KOPT-K1 (cell line): ENCODE data around the gene AGPAT3.
"Not testable (repeated sequence)": the region's sequence is repeated elsewhere in the genome, so short reads cannot be mapped to it uniquely, and the experiment has no call there.

Source experiments
- H3K27ac ChIP-seq: fragments of 200-600 bp; sonication (generic); 2 replicates; pipeline ENCODE4 v1.5.1; 2016; ENCODE audit warnings: antibody characterized with exemption, mild to moderate bottlenecking, low read depth, low read length; ENCODE audit not compliant: poor library complexity, severe bottlenecking
- H3K36me3 ChIP-seq: fragments of 200-600 bp; sonication (generic); 2 replicates; pipeline ENCODE4 v1.5.1; 2017; ENCODE audit warnings: antibody characterized with exemption, mild to moderate bottlenecking, low read length, moderate library complexity; ENCODE audit not compliant: insufficient read depth
- H3K9me3 ChIP-seq: fragments of 200-600 bp; sonication (generic); 2 replicates; pipeline ENCODE4 v1.5.1; 2017; ENCODE audit warnings: antibody characterized with exemption, low read length, mild to moderate bottlenecking; ENCODE audit not compliant: insufficient read depth, poor library complexity, severe bottlenecking

Gene AGPAT3

DNA sequence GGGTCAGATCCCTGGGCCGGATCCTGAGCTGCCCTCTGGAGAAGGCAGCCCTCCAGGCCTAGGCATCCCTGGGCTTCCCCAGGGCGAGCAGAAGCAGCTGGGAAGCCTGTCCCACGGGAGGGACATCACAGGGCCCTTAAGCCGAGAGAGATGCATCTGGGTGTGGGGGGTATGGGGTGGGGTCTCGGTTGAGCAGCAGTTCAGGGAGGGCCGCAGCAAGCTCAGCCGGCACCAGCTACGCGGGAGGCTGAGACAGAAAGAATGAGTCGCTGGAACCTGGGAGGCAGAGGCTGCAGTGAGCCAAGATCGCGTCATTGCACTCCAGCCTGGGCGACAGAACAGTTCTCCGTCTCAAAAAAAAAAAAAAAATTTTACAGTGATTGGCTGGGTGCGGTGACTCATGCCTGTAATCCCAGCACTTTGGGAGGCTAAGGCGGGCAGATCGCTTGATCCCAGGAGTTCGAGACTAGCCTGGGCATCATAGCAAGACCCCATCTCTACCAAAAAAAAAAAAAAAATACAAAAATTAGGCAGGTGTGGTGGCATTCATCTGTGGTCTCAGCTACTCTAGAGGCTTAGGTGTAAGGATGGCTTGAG lies 37.9 kb upstream of the AGPAT3 start:
- Histone ChIP-seq H3K27ac (no peak overlapping the region), H3K36me3 (no peaks in the 10 kb centered on the region), H3K9me3 (no peaks in the 10 kb centered on the region)

DNA sequence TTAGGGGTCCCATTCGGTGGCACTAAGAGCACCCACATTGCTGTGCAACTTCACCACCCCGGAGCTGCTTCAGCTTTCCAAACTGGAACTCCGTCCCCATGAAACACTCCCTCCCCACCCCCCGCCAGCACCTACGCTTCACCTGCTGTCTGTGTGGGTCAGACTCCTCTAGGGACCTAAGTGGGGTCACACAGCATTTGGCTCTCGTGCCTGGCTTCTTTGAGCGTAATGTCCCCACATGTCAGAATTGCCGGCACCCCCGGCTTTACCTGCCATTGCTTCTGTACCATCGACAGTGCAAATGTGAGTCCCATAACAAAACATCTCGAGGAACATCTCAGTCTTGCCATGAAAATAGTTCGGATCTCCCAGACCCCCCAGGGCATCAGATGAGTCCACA lies 35.9 kb upstream of the AGPAT3 start:
- Histone ChIP-seq H3K36me3 (no peaks in the 10 kb centered on the region), H3K9me3 (no peaks in the 10 kb centered on the region), H3K27ac (no peak overlapping the region)

DNA sequence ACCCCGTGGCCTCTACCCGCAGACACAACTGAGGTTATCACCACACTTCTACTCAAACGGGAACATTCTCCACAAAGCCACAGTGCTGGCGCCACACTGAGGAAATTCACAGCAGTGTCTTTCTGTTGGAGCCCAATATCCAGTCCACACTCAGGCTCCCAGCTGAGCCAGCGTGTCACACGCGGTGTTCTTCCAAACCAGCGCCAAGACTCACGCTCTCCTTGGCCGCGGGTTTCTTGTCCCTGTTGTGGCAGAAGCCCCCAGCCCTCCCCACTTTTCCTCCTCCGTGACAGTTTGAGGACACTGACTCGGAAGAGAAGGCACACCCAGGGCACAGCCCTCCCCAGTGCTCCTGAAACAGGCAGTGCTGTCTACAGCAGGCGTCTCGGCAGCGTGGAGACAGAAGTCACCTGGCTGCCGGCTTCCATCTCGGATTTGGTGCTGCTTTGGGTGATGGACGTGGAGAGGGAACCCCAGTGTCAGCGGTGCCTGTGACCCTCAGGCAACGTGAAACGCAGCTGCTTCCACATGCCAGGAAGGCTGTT lies 35.4 kb upstream of the AGPAT3 start:
- Histone ChIP-seq H3K27ac (no peak overlapping the region), H3K9me3 (no peaks in the 10 kb centered on the region), H3K36me3 (no peaks in the 10 kb centered on the region)

DNA sequence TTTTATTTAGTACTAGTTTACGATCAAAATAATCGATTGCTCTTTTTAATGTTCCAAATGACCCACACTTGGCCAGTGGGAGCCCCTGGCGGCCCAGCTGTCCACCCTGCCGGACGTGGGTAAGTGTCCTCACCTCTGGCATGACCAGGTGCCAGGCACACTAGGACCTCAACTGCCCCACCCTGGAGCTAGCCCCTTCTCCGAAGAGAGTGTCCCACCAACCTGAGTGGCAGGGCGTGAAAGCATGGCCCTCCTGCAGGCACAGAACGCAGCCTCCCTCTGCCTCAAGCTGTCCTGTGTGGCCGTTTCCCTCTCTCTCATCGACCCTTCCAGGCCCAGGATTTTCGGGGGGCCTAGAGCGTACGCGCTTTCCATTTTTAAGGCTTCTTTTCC lies 32.9 kb upstream of the AGPAT3 start:
- Histone ChIP-seq H3K27ac (no peak overlapping the region), H3K36me3 (no peaks in the 10 kb centered on the region), H3K9me3 (no peaks in the 10 kb centered on the region)

DNA sequence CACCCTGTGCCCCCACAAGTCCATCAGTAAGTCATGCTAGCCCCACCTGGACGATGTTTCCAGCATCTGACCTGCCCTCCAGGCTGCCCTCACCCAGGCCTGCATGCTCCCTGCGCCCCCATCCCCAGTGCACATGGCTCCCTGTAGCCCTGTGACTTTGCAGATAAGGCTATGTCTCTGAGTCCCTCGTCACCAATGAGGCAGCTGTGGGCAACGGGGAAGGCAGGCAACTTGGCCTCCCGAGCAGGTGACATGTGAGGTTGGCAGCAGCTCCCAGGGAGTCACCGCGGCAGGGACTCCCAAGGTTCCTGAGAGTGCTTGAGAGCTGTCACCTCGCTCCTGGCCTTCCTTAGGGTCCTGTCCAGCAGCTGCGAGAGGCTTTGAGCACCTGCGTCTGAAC lies 32.4 kb upstream of the AGPAT3 start:
- H3K36me3 ChIP-seq, result no peaks in the 10 kb centered on the region
- H3K27ac ChIP-seq, result no peak overlapping the region
- H3K9me3 ChIP-seq, result no peaks in the 10 kb centered on the region

DNA sequence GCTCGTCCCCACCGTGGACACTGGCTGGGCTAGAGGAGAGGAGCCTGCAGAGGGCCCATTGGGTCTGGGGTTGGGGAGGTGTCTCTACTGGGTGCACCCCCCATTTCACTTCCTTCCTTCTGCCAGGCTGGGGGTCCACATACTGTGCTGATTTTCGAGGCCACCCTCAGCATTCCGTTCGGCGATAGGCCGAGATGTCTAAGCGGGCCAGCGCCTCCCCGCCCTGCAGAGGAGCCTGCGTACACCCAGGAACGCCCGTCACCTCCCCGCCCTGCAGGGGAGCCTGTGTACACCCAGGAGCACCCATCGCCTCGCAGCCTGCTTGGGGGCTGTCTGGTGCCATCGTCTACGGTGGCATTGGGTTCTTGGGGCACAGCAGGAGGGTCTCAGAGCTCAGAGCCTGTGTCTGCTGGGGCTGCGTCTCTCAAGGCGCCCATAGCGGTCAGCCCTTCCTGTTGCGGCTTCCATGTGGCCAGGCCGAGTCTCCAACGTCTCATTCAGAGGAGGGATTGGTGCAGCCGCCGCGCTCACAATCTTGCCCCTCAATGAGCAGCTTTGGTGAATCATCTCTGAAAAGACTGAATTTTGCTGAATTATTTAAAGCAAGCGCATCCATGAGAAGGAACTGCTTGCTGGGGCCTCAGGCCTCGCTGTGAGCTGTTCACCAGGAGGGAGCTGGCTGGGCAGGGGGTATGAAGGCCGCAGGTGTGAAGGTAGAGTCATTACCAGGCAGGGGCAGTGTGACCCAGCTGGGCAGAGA lies 30.7 kb upstream of the AGPAT3 start:
- no peaks in the 10 kb centered on the region for H3K36me3 ChIP-seq
- H3K9me3 ChIP-seq, result no peaks in the 10 kb centered on the region
- no peak overlapping the region for H3K27ac ChIP-seq

DNA sequence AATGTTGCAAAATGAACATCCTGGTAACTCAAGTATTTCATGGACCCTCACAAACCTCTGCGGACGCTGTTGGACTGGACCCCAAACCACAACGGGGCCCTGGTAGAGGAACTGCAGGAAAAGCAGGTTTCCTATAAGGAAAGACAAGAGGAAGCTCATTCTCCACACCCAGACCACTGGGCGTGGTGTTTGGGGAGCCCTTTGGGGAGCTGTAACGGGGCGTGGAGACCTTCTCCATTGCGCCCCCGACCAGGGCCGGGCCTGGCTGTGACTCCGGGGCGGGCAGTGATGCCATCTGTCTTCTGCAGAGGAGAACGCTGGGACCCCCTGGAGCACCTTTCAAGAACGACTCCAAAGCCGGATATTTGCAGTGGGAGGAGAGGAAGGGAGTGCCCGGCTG lies 30.0 kb upstream of the AGPAT3 start:
- H3K27ac ChIP-seq, result no peak overlapping the region
- no peaks in the 10 kb centered on the region for H3K36me3 ChIP-seq

DNA sequence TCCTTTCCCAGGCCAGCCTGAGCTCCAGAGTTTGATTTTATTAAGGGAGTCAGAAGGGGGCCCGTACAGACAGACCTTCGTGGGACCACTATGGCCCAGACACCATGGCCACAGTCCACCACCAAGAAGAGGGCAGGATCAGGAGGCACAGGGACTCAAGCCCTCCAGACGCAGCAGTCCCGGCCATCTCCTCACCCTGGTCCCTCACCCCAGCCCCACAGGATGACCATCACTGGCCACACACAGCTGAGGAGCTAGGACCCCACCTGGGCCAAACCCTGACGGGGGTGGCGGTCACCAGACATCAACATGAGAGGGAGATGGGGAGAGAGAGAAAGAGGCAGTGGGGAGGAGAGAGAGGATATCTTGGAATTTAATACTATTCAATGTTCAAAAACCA lies 29.2 kb upstream of the AGPAT3 start:
- no peaks in the 10 kb centered on the region for H3K9me3 ChIP-seq
- no peak overlapping the region for H3K27ac ChIP-seq

More for the DNA sequence above, 30.0 kb upstream of the AGPAT3 start:
- H3K9me3 ChIP-seq, result no peaks in the 10 kb centered on the region

DNA sequence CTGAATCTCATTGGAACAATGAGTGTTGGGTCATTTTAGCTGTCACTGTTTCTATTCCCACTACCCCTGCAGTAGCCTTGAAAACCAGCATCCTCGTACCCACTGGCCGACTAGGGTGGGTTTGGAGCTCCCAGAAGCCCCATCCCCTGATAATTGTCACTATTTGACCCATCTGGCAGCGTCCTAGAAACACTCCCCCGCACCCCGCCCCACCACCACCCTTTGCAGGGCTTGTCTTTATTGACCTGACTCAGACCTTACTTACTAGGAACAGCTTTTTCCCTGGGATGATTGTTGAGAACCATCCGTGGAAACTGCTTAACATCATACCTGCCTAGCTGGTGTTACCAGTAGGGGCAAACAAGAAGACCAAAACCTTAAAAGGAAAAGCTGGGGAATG lies 28.4 kb upstream of the AGPAT3 start:
- no peaks in the 10 kb centered on the region for H3K9me3 ChIP-seq
- no peak overlapping the region for H3K27ac ChIP-seq
- no peaks in the 10 kb centered on the region for H3K36me3 ChIP-seq

More for the DNA sequence above, 29.2 kb upstream of the AGPAT3 start:
- H3K36me3 ChIP-seq, result no peaks in the 10 kb centered on the region

DNA sequence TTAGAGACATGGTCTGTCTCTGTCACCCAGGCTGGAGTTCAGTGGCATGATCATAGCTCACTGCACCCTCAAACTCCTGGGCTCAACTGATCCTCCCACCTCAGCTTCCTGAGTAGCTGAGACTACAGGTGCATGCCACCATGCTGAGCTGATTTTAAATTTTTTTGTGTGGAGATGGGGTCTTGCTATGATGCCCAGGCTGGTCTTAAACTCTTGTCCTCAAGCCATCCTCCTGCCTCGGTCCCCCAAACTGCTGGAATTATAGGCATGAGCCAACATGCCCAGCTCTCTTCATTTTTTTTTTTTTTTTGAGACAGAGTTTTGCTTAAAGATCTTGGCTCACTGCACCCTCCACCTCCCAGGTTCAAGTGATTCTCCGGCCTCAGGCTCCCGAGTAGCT lies 24.8 kb upstream of the AGPAT3 start:
- H3K9me3 ChIP-seq, result no peaks in the 10 kb centered on the region
- no peaks in the 10 kb centered on the region for H3K36me3 ChIP-seq
- H3K27ac ChIP-seq, result no peak overlapping the region

DNA sequence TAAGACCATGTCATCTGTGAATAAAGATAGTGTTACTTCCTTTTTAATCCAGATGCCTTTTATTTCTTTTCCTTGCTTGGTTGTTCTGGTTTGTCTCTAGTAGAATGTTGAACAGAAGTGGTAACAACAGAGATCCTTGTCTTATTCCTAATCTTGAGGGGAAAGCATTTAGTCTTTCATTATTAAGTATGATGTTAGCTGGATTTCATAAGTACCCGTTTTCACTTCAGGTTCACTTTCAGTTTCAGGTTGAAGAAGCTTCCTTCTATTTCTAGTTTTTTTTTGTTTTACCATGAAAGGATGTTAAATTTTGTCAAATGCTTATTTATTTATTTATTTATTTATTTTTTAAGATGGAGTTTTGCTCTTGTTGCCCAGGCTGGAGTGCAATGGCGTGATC lies 22.3 kb upstream of the AGPAT3 start:
- Histone ChIP-seq H3K9me3 (no peaks in the 10 kb centered on the region), H3K27ac (peak overlapping the region; percentile 42), H3K36me3 (no peaks in the 10 kb centered on the region)

DNA sequence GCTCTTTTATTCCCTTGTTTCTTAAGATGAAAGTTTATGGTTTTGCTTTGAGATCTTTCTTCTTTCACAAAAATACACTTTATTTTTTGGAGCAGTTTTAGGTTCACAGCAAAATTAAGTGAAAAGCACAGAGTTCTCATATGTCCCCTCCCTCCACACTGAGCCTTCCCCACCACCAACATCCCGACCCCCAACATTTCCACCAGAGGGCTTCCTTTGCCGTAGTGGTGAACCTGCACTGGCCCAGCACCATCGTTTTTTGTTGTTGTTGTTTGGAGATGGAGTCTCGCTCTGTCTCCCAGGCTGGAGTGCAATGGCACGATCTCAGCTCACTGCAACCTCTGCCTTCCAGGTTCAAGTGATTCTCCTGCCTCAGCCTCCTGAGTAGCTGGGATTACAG lies 20.1 kb upstream of the AGPAT3 start:
- not testable (repeated sequence) for H3K9me3 ChIP-seq, H3K27ac ChIP-seq, H3K36me3 ChIP-seq

DNA sequence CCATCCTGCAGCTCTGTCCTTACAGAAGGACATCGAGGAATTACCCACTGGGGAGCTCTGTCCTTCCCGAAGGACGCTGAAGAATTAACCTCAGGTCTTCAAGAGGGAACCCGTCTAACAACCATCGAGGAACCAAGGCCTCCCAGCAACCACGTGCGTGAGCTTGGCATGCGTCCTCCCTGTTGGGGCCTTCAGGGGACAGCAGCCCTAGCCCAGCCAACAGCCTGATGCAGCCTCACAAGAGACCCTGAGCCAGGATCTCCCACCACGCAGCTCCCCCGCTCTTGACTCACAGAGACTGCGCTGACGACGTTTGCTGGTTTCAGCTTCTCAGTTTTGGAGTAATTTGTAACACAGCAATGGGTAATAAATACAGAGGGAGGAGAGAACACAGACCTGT lies 19.6 kb upstream of the AGPAT3 start:
- H3K27ac ChIP-seq, result no peak overlapping the region
- H3K9me3 ChIP-seq, result no peaks in the 10 kb centered on the region
- H3K36me3 ChIP-seq, result no peaks in the 10 kb centered on the region

DNA sequence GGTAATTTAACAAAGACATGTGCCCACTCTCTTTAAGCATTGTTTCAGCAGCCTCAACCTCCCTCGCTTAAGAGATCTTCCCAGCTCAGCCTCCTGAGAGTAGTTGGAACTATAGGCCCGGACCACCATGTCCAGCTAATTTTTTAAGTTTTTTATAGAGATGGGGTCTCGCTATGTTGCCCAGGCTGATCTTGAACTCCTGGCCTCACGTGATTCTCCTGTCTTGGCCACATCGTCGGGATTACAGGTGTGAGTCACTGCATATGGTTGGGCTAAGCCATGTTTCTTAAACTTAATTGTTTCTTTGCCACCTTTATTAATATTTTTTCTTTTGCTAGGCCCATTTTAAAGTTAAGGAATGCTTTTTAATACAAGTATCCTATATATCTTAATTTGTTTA lies 18.6 kb upstream of the AGPAT3 start:
- Histone ChIP-seq H3K9me3 (peaks cover 5% of the 10 kb centered on the region), H3K36me3 (no peaks in the 10 kb centered on the region)

DNA sequence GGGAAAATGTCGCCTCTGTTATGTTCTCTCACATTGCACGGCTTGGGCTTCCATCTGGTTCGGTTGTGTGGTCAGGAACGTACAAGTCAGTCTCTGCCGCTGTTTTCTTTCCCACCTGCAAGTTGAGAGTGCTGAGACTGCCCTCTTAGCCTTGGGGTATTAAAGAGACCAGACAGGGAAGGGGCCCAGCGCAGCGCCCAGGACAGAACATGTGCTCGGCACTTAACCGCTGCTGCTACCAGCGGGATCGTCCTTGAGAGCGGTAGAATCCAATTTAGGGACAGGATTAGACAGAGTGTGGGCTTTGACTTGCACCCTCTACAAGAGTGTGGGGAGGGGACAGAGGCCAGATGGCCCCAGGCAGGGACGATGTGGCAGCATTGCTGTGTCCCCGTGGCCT lies 17.7 kb upstream of the AGPAT3 start:
- Histone ChIP-seq H3K36me3 (no peaks in the 10 kb centered on the region), H3K27ac (no peak overlapping the region)

More for the DNA sequence above, 18.6 kb upstream of the AGPAT3 start:
- H3K27ac ChIP-seq, result no peak overlapping the region

DNA sequence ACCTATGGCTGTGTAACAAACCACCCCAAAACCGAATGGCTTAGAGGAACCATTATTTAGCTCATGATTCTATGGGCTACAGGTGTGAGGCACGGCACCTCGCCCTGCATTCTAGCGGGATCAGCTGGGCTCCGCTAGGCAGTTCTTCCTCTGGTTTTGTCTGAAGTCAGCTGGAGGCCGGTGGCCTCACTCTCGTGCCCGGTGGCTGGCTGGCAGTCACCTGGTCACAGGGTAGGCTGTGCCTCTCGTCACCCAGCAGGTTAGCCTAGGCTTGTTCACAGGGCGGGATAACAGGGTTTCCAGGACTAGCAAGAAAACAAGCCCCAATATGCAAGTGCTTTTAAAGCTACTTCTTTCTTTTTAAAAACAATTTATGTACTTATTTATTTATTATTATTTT lies 16.3 kb upstream of the AGPAT3 start:
- no peaks in the 10 kb centered on the region for H3K36me3 ChIP-seq
- peaks cover 5% of the 10 kb centered on the region for H3K9me3 ChIP-seq
- no peak overlapping the region for H3K27ac ChIP-seq

More for the DNA sequence above, 17.7 kb upstream of the AGPAT3 start:
- peaks cover 5% of the 10 kb centered on the region for H3K9me3 ChIP-seq
